Lower leg skin (tissue), 4 donors: ENCODE results near the gene MEIS2. TPM values are rescaled to one million over a fixed set of nuclear protein-coding genes. Genes with fewer than 3 reads are reported as not detected.

Experiments used
- DNase-seq, 2 donors: peaks; one replicate each; pipeline ENCODE4 v3.0.0-alpha.2; 2019; ENCODE audit warnings: low spot score in 2 of 2
- H3K4me3 ChIP-seq: fragments of 200-600 bp; sonication (generic); 2 replicates; pipeline ENCODE4 v1.5.1; 2017; ENCODE audit warnings: mild to moderate bottlenecking, low read depth; ENCODE audit not compliant: poor library complexity, severe bottlenecking
- POLR2A ChIP-seq, 2 donors: fragments of 450-650 bp; IDR thresholded peaks; one replicate each; pipeline ENCODE4 v1.6.1; 2016 to 2017; ENCODE audit warnings: antibody characterized with exemption in 2 of 2, mild to moderate bottlenecking in 1 of 2, moderate library complexity in 1 of 2
- WGBS, 2 donors: methylation state at CpG; one replicate each; pipeline ENCODE4 v1.1.5; 2018; 5-methylcytosine and 5-hydroxymethylcytosine counted together
- intact Hi-C: fragments of 100-400 bp; cut with DNase I; formaldehyde crosslinking; loops from one replicate; pipeline ENCODE4 v1.15.0; 2023; ENCODE audit warnings: low total_unique reads
- total RNA-seq, 4 donors: library from RNA; depleted of rRNA; stranded (reverse); fragments of >200 nt; gene quantifications; one replicate each; pipeline ENCODE4 v1.1.0, GENCODE V29; 2016
- TF ChIP-seq, protein P1 (sequence below), 3 donors: fragments of 450-650 bp; IDR thresholded peaks; one replicate each; pipeline ENCODE4 v1.5.1; 2016; ENCODE audit warnings: antibody characterized with exemption in 3 of 3, mild to moderate bottlenecking in 3 of 3, moderate library complexity in 2 of 3

MEIS2 gene
- total RNA-seq, 4 donors from 2014 or later, result 12.9 to 18.5 (median 15.8) TPM

- intact Hi-C loops, result no loop called here
- TF ChIP-seq POLR2A (IDR thresholded peaks at IDR 0.05), result no peak
- TF ChIP-seq, protein P1, sequence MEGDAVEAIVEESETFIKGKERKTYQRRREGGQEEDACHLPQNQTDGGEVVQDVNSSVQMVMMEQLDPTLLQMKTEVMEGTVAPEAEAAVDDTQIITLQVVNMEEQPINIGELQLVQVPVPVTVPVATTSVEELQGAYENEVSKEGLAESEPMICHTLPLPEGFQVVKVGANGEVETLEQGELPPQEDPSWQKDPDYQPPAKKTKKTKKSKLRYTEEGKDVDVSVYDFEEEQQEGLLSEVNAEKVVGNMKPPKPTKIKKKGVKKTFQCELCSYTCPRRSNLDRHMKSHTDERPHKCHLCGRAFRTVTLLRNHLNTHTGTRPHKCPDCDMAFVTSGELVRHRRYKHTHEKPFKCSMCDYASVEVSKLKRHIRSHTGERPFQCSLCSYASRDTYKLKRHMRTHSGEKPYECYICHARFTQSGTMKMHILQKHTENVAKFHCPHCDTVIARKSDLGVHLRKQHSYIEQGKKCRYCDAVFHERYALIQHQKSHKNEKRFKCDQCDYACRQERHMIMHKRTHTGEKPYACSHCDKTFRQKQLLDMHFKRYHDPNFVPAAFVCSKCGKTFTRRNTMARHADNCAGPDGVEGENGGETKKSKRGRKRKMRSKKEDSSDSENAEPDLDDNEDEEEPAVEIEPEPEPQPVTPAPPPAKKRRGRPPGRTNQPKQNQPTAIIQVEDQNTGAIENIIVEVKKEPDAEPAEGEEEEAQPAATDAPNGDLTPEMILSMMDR (IDR thresholded peaks at IDR 0.05), result no peak
- no peak for DNase-seq
- H3K4me3 ChIP-seq, result no peak overlapping the region
- WGBS, 2 donors, result 90% methylated on average over 4 of the region's 4 CpGs
Observed at GRCh38 chr15:36908991-36909390, 191.4 kb downstream of the MEIS2 start.

- 86 to 92% methylated on average over 3 of the region's 3 CpGs for WGBS, 2 donors
- DNase-seq, result no peak
- no peak overlapping the region for H3K4me3 ChIP-seq
- TF ChIP-seq POLR2A (IDR thresholded peaks at IDR 0.05), result no peak
- TF ChIP-seq, protein P1 (IDR thresholded peaks at IDR 0.05), result no peak
- intact Hi-C loops, result no loop called here
Observed at GRCh38 chr15:36907295-36907694, 193.1 kb downstream of the MEIS2 start.

GRCh38 chr15:36905908-36906307, 194.4 kb downstream of the MEIS2 start:
- intact Hi-C loops, result no loop called here
- WGBS, 2 donors, result 46 to 56% methylated on average over 5 of the region's 5 CpGs
- no peak overlapping the region for H3K4me3 ChIP-seq
- DNase-seq, result no peak
- TF ChIP-seq, protein P1 (IDR thresholded peaks at IDR 0.05), result no peak

- 49 to 50% methylated on average over 3 of the region's 3 CpGs for WGBS, 2 donors
- DNase-seq, result no peak
- H3K4me3 ChIP-seq, result no peak overlapping the region
- no peak for TF ChIP-seq POLR2A (IDR thresholded peaks at IDR 0.05)
- TF ChIP-seq, protein P1 (IDR thresholded peaks at IDR 0.05), result no peak
- intact Hi-C loops, result no loop called here
Observed at GRCh38 chr15:36904715-36905114, 195.6 kb downstream of the MEIS2 start.

- peak in 1 of 2 donors; percentile 50 for DNase-seq
- WGBS, 2 donors, result 43 to 51% methylated on average over 5 of the region's 5 CpGs
- TF ChIP-seq, protein P1 (IDR thresholded peaks at IDR 0.05), result no peak
- no peak for TF ChIP-seq POLR2A (IDR thresholded peaks at IDR 0.05)
- intact Hi-C loops, result no loop called here
- H3K4me3 ChIP-seq, result no peak overlapping the region
Observed at GRCh38 chr15:36903922-36904556, 196.3 kb downstream of the MEIS2 start.

DNA sequence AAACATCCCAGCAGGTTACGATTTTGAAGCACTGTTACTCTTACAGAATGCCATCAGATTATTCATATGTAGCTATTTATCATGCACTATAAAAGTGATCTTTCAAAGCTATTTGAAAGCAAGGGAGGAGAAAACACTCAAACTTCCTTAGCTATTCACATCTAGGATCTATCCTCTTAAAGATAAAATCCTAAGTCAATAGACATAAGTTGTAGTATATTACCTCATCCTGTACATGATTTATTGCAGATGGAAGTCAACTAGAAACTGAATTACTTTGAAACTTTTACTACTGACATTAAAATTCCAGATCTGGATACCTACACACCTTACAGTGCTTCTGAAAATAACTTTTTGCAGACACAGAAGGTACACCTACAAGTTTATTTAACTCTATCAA, 197.2 kb downstream of the MEIS2 start:
- no peak for DNase-seq
- no peak overlapping the region for H3K4me3 ChIP-seq
- TF ChIP-seq, protein P1 (IDR thresholded peaks at IDR 0.05), result no peak
- TF ChIP-seq POLR2A (IDR thresholded peaks at IDR 0.05), result no peak
- 74 to 77% methylated on average over 1 of the region's 1 CpG for WGBS, 2 donors
- intact Hi-C loops, result no loop called here
